Caco-2 (cell line): ENCODE data around the gene COX14. TPM values are rescaled to one million over a fixed set of nuclear protein-coding genes. Genes with fewer than 3 reads are reported as not detected.

Experiments used
- BruUV-seq: library from RNA; stranded (reverse); fragments of 400-500 nt; replicated peaks from 2 replicates; lab custom pipeline; 2021; lab: Mats Ljungman, UMichigan
- CTCF ChIA-PET: fragments of 300-600 bp; sonication (Branson Sonifier 250); formaldehyde crosslinking; loops from one replicate; lab custom pipeline; 2022; ENCODE audit warnings: antibody characterized with exemption; lab: Charles Lee
- POLR2A ChIA-PET: fragments of 300-600 bp; sonication (Branson Sonifier 250); formaldehyde crosslinking; loops from one replicate; lab custom pipeline; 2022; ENCODE audit warnings: antibody characterized with exemption; lab: Charles Lee
- DNase-seq, 2 experiments: peaks; one replicate each; pipeline versions ENCODE4 v3.0.0 to v3.0.0-alpha.2; 2020 to 2022
- H3K27me3 ChIP-seq: replicated peaks from 2 replicates; pipeline ENCODE4 v1.6.0; 2011; ENCODE audit warnings: low read length; ENCODE audit not compliant: control insufficient read depth, insufficient read depth
- H3K36me3 ChIP-seq: 2 replicates; pipeline ENCODE4 v1.5.1; 2011; ENCODE audit warnings: low read length; ENCODE audit not compliant: control insufficient read depth, insufficient read depth
- H3K4me1 ChIP-seq: fragments of 250-450 bp; sonication (Bioruptor Pico); 2 replicates; pipeline ENCODE4 v1.5.1; 2020; ENCODE audit warnings: mild to moderate bottlenecking
- H3K4me3 ChIP-seq: 2 replicates; pipeline ENCODE4 v1.5.1; 2011; ENCODE audit warnings: low read depth, mild to moderate bottlenecking, control low read depth, low read length
- H3K9me3 ChIP-seq: fragments of 250-450 bp; sonication (Bioruptor Pico); 2 replicates; pipeline ENCODE4 v1.5.1; 2020; ENCODE audit warnings: mild to moderate bottlenecking, moderate library complexity
- H3K27ac Mint-ChIP-seq: one replicate; pipeline ENCODE4 v1.8.0; 2022; ENCODE audit warnings: mixed read lengths; ENCODE audit not compliant: unreplicated experiment
- H3K27me3 Mint-ChIP-seq: one replicate; pipeline ENCODE4 v1.8.0; 2022; ENCODE audit warnings: mixed read lengths; ENCODE audit not compliant: insufficient read depth, unreplicated experiment
- H3K36me3 Mint-ChIP-seq: one replicate; pipeline ENCODE4 v1.8.0; 2022; ENCODE audit warnings: mild to moderate bottlenecking, mixed read lengths; ENCODE audit not compliant: insufficient read depth, unreplicated experiment
- H3K4me1 Mint-ChIP-seq: one replicate; pipeline ENCODE4 v1.8.0; 2022; ENCODE audit warnings: low read depth, mixed read lengths; ENCODE audit not compliant: unreplicated experiment
- H3K4me3 Mint-ChIP-seq: one replicate; pipeline ENCODE4 v1.8.0; 2022; ENCODE audit warnings: mild to moderate bottlenecking, moderate library complexity, mixed read lengths; ENCODE audit not compliant: unreplicated experiment
- H3K9me3 Mint-ChIP-seq: one replicate; pipeline ENCODE4 v1.8.0; 2022; ENCODE audit warnings: mixed read lengths; ENCODE audit not compliant: unreplicated experiment
- intact Hi-C: fragments of 100-400 bp; cut with micrococcal nuclease; formaldehyde crosslinking; loops from one replicate; pipeline ENCODE4 v1.10.0; 2022; ENCODE audit not compliant: unreplicated experiment
- total RNA-seq: library from RNA; stranded (reverse); gene quantifications from 2 replicates; pipeline ENCODE4 v1.2.3, GENCODE V29; 2022
- TF ChIP-seq, protein P1 (sequence below), 2 experiments: fragments of 200-600 bp in 1 of 2; IDR thresholded peaks; 1 replicate in 1 of 2; 2 replicates in 1 of 2; pipeline versions ENCODE4 v1.5.1 to v1.8.0; 2011 to 2022; ENCODE audit warnings: antibody characterized with exemption in 1 of 2, control low read depth in 1 of 2, inconsistent platforms in 1 of 2, low read depth in 1 of 2, low read length in 1 of 2, mild to moderate bottlenecking in 1 of 2, moderate library complexity in 1 of 2; ENCODE audit not compliant: insufficient read depth in 1 of 2, severe bottlenecking in 1 of 2, unreplicated experiment in 1 of 2

COX14 gene
- total RNA-seq, 1 experiment from 2014 or later: 86.3 TPM

DNA sequence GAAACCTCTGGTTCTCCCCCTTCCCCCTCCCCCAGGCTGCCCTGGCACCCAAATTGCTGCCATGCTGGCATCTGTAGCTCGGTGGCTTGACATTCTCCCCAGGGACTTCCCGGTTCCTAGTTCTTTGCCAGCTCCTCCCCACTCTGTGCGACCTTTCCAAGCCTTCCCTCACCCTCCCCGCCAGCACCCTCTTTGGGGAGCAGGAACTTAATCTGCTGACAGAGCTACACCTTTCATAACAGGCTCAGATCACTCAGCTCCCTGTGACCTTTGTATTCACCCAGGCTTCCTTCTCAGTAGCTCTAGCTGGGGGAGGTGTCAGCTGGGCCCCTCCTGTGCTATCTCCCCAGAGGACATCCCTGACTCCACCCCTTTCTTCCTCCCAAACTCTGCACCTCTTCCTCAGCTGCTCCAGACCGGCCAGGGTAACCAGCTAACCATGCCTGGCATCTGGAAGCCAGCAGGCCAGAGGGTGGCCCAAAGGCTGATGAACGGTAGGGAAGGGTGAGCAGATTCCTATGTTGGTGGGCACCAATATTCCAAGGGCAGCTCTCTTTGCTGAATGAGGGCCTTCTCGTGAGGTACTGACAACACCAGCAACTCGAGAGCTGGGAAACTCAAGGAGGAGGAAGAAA, 1.8 kb upstream of the COX14 start:
- Histone ChIP-seq H3K4me3 (no peak overlapping the region), H3K9me3 (no peaks in the 10 kb centered on the region), H3K36me3 (no peaks in the 10 kb centered on the region), H3K4me1 (peaks cover 31% of the 10 kb centered on the region), H3K27me3 (no peaks in the 10 kb centered on the region)
- H3K27ac Mint-ChIP-seq: peak overlapping the region; percentile 97
- TF ChIP-seq, protein P1, sequence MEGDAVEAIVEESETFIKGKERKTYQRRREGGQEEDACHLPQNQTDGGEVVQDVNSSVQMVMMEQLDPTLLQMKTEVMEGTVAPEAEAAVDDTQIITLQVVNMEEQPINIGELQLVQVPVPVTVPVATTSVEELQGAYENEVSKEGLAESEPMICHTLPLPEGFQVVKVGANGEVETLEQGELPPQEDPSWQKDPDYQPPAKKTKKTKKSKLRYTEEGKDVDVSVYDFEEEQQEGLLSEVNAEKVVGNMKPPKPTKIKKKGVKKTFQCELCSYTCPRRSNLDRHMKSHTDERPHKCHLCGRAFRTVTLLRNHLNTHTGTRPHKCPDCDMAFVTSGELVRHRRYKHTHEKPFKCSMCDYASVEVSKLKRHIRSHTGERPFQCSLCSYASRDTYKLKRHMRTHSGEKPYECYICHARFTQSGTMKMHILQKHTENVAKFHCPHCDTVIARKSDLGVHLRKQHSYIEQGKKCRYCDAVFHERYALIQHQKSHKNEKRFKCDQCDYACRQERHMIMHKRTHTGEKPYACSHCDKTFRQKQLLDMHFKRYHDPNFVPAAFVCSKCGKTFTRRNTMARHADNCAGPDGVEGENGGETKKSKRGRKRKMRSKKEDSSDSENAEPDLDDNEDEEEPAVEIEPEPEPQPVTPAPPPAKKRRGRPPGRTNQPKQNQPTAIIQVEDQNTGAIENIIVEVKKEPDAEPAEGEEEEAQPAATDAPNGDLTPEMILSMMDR (IDR thresholded peaks at IDR 0.05; ENCODE audit: insufficient read depth in 1 of 2, low read depth in 1 of 2, low read length in 1 of 2, severe bottlenecking in 1 of 2, unreplicated experiment in 1 of 2): no peak
- H3K27me3 Mint-ChIP-seq: no peaks in the 10 kb centered on the region
- peaks cover 17% of the 10 kb centered on the region for H3K4me1 Mint-ChIP-seq
- H3K4me3 Mint-ChIP-seq: peak overlapping the region; percentile 49
- CTCF ChIA-PET: interaction anchor here (0.6 to 4.4 kb wide), 21 partner anchors 9 to 497 kb away, joined by 3 to 105 read pairs (median 5); partner anchors contain the start of genes CERS5 and SMARCD1
- BruUV-seq: no TSS peak
- intact Hi-C loops: no loop called here
- peaks cover 17% of the 10 kb centered on the region for H3K36me3 Mint-ChIP-seq
- peak; percentile 65 to 87 for DNase-seq
- POLR2A ChIA-PET: interaction anchor here (0.5 to 1.8 kb wide), 12 partner anchors 10 to 1282 kb away, joined by 3 to 19 read pairs (median 4); partner anchors contain the start of genes RACGAP1 and SMARCD1
- H3K9me3 Mint-ChIP-seq: no peaks in the 10 kb centered on the region

DNA sequence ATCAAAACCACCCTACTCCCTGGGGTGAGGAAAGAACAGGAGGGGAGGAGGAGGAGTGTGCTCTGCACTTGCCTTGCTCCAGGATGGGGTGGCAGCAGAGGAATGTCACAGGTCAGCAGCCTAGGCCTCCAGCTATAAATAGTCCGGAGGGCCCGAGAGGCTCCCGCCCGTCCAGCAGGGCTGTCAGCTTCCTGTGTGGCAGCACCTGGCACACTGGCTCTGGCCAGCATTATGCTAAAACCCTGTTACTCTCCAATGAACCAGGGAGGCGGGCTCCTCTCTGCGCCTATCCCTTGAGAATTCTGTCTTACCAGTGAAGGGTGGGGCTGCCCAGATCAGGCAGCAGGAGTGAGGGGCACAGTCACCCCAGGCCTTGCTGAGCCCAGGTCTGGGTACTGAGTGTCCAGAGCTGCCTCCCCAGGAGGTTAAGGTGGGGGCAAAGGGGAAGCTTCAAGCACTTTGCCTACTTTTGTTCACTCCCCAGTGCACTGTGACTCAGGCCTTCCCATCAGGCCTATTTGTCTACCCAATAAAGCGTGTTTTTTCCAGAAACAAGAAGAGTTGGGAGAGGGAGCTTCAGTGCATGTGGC, 1.2 kb upstream of the COX14 start:
- Mint-ChIP-seq H3K4me1 (peaks cover 16% of the 10 kb centered on the region), H3K27ac (peak overlapping the region; percentile 97), H3K27me3 (no peaks in the 10 kb centered on the region), H3K36me3 (peaks cover 23% of the 10 kb centered on the region), H3K9me3 (no peaks in the 10 kb centered on the region), H3K4me3 (peak overlapping the region; percentile 49)
- intact Hi-C loops: loop anchor here (1.0 kb wide), 3 partner anchors 10 to 86 kb away; partner anchors contain the start of gene RACGAP1
- ChIA-PET POLR2A (interaction anchor here (0.5 to 2.3 kb wide), 18 partner anchors 10 to 1281 kb away, joined by 3 to 30 read pairs (median 6); partner anchors contain the start of genes CERS5, RACGAP1, SMARCD1 and TMBIM6), CTCF (interaction anchor here (0.6 to 4.4 kb wide), 28 partner anchors 7 to 1225 kb away, joined by 3 to 105 read pairs (median 6); partner anchors contain the start of genes CERS5, GPD1, NCKAP5L and SMARCD1)
- Histone ChIP-seq H3K9me3 (no peaks in the 10 kb centered on the region), H3K27me3 (no peaks in the 10 kb centered on the region), H3K4me1 (peaks cover 25% of the 10 kb centered on the region), H3K4me3 (no peak overlapping the region), H3K36me3 (no peaks in the 10 kb centered on the region)
- no TSS peak for BruUV-seq
- peak; percentile 71 to 87 for DNase-seq
- TF ChIP-seq, protein P1 (IDR thresholded peaks at IDR 0.05; ENCODE audit: insufficient read depth in 1 of 2, low read depth in 1 of 2, low read length in 1 of 2, severe bottlenecking in 1 of 2, unreplicated experiment in 1 of 2): no peak

DNA sequence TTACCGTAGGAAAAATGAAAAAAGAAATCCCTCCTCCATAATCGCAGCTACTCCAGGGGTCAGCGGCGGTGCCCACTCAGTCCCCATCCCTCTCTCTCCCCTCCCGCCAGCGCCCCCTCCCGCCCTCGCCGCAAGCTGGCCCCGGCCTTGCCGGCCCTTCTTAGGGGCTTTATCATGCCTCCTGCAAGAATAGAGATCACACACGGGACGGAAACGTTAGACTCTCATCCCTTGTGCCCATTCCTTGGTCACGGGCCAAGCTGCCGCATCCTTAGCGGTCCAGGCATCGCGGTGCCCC, 692 bp upstream of the COX14 start:
- Histone ChIP-seq H3K27me3 (no peaks in the 10 kb centered on the region), H3K4me1 (peaks cover 24% of the 10 kb centered on the region), H3K9me3 (no peaks in the 10 kb centered on the region), H3K36me3 (no peaks in the 10 kb centered on the region), H3K4me3 (no peak overlapping the region)
- H3K27me3 Mint-ChIP-seq: no peaks in the 10 kb centered on the region
- BruUV-seq: no TSS peak
- H3K4me1 Mint-ChIP-seq: peaks cover 17% of the 10 kb centered on the region
- ChIA-PET CTCF (interaction anchor here (0.6 to 4.4 kb wide), 32 partner anchors 8 to 1225 kb away, joined by 3 to 105 read pairs (median 8); partner anchors contain the start of genes CERS5, GPD1, NCKAP5L and SMARCD1), POLR2A (interaction anchor here (0.5 to 2.3 kb wide), 10 partner anchors 17 to 370 kb away, joined by 3 to 30 read pairs (median 5); partner anchors contain the start of genes CERS5, SMARCD1 and TMBIM6)
- TF ChIP-seq, protein P1 (IDR thresholded peaks at IDR 0.05; ENCODE audit: insufficient read depth in 1 of 2, low read depth in 1 of 2, low read length in 1 of 2, severe bottlenecking in 1 of 2, unreplicated experiment in 1 of 2): no peak
- peak overlapping the region; percentile 97 for H3K27ac Mint-ChIP-seq
- DNase-seq: no peak
- H3K36me3 Mint-ChIP-seq: peaks cover 28% of the 10 kb centered on the region
- intact Hi-C loops: loop anchor here (1.0 kb wide), 3 partner anchors 10 to 86 kb away; partner anchors contain the start of gene RACGAP1
- H3K4me3 Mint-ChIP-seq: peak overlapping the region; percentile 100
- H3K9me3 Mint-ChIP-seq: no peaks in the 10 kb centered on the region
